T47D (cell line): Measurements from ENCODE around the gene NLN.

Experiments used
- DNase-seq, 2 experiments: peaks; one replicate each; pipeline versions ENCODE4 v3.0.0 to v3.0.0-alpha.2; 2011 to 2012; ENCODE audit warnings: low read depth in 1 of 2, low spot score in 1 of 2
- JUND ChIP-seq: IDR thresholded peaks from 2 replicates; pipeline ENCODE4 v1.6.1; 2012; ENCODE audit warnings: low read depth
- in situ Hi-C: cut with HindIII; loops from 2 replicates; pipeline ENCODE4 v1.10.0; 2016; ENCODE audit warnings: low sequenced_read_pairs, low pct_unique_long_range_greater_than_20kb

The NLN gene

DNA sequence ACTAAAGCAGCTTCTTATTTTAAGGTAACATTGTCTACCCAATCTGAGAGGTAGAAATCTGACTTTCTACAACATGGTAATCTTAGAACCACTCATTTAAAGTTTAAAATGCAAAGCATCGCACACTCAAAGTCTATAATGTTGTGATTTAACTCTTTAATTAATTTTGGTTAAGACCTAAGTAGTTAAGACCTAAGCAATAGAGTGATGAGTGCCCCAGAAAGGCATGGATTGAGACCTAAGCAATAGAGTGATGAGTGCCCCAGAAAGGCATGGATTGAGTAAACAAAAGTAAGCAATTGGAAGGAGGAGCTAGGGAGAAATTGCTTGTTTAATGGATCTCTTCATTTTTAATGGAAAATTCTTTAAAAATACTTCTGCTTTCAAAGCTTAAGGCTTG, 86.8 kb downstream of the NLN start:
- DNase-seq, result peak in 1 of 2 experiments; percentile 25
- in situ Hi-C loops, result no loop called here

DNA sequence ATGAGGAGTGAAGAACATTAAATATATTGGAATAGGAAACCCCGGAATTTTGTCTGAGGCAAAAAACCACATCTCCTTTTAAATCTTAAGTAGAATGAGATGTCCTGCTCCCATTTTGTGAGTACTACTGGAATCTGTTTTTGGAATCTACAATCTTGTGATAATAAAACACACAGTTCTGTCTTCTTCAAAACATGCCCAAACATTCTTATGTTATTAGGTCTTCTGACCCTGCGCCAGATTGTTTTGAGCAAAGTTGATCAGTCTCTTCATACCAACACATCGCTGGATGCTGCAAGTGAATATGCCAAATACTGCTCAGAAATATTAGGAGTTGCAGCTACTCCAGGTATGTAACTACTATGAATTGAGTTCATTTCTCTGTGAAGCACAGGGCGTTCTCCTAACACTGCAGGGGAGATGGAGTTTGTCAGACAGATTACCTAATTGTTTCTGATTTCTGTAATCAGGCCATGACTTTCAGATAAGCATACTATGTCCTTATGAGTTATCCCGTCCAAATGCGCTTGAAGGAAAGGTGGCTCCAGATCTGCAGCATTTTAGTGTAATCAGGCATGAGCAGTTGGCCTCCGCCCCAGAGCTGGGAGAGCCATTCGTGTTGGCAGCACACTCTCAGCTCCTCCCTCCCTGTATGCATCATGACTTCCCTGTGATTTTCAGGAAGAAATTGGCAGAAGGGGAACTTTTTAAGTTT, 88.0 kb downstream of the NLN start:
- no peak for DNase-seq
- no peak for TF ChIP-seq JUND
- in situ Hi-C loops, result no loop called here

More for the DNA sequence above, 86.8 kb downstream of the NLN start:
- no peak for TF ChIP-seq JUND

DNA sequence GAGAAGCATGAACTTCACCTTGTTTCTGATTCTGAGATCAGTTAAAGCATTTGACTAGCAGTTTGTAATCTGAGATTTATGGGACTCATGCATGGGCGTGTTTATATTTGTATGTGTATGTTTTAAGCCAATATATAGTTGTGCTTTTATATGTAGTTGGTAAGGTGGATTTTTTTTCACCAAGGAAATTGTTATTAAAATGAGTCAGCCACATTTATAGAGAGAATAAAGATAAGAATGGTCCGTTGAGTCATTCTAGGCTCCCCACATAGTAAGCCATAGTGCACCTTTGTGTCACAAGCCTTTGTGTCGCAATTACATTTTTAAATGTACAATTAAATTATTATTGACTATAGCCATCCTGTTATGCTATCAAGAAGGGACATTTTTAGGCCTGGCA, 89.0 kb downstream of the NLN start:
- in situ Hi-C loops, result no loop called here
- no peak for TF ChIP-seq JUND
- DNase-seq, result no peak

DNA sequence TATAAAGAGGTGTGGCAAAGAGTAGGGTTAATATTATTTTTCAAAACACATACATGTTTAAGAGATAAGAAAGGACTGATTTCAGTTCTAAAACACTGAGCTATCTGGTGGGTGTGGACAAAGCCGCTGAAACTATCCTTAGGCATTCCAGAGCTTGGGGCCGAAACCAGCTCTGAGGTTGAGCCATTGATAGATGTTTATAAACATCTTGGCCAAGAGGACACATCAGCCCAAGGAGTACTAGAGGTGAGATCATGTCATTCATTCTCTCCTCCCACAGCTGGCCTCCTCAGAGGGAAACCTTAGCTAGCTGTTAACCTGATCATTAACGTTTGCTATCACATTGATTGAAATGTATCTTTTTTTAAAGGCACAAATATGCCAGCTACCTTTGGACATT, 89.9 kb downstream of the NLN start:
- in situ Hi-C loops, result no loop called here
- no peak for DNase-seq
- no peak for TF ChIP-seq JUND

DNA sequence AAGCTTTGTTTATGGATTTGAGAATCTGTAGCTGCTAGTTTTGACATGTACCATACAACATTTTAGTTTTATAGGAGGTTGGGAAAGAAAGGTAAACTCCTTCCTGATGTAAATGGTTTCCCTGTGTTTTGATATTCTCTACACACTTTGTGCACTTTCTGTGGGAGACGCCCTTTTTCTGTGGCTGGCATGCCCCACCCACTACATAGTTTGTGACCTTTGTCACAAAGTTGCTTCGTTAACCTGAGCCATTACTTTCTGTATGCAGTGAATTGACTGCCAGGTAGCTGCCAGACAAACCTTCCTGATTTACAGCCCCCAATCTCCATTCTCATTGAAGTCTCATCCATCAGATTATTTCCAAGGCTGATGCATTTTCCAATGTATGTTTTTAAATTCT, 90.6 kb downstream of the NLN start:
- TF ChIP-seq JUND, result no peak
- DNase-seq, result no peak
- in situ Hi-C loops, result no loop called here

DNA sequence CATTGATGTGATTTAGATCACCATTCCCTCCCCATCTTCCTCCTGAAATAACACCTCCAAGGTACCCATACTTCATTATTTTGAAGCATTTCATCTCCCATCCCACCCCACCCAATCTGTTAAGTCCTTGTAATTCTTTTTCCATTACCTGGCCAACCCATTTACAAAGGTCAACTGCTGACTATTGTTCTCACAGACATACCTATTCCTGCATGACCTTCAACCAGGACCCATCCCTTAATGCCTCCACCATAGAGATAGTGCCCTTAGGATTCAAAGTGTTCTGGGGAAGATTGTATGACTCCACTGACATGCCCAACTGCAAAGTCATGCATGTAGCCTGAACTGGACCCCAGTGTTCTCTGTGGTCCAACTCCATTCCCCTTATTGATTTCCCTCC, 91.2 kb downstream of the NLN start:
- no peak for DNase-seq
- no peak for TF ChIP-seq JUND
- in situ Hi-C loops, result no loop called here

DNA sequence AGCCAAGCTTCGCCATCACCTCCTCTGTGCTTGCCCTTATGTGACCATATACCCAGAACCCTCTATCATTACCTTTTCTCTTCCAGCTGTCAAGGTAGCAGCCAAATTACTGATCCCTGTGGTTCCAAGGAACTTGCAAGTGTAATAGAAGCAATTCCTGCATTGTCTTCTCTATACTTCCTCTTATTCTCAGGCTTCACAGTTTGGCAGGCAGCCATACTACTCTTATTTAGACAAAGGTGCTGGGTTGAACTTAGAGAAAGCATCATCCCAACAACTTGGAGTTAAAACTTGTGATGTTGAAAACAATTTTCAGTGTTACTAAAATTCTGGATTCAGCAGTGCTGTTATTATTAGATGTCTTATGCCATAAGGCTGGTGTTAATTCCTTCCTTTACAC, 93.2 kb downstream of the NLN start:
- no peak for TF ChIP-seq JUND
- in situ Hi-C loops, result no loop called here
- DNase-seq, result no peak

DNA sequence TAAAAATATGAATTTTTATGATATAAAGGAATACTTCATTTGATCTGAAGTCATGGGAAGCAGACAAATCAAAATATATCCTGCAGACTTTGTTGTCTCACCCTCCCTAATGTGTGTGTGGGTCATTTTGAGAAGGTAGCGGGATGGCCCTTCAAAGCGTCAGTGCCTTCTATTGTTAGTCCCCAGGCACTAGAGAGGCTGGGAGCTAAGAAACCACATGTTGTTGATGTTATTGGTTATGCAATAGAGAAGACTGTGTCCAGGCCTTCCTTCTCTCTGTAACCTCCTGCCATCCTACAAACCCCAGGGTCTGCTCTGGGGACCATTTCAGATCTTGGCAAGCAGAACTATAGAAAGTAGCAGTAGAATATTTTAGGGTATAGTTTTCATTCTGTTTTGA, 94.7 kb downstream of the NLN start:
- in situ Hi-C loops, result no loop called here
- no peak for TF ChIP-seq JUND
- DNase-seq, result no peak

DNA sequence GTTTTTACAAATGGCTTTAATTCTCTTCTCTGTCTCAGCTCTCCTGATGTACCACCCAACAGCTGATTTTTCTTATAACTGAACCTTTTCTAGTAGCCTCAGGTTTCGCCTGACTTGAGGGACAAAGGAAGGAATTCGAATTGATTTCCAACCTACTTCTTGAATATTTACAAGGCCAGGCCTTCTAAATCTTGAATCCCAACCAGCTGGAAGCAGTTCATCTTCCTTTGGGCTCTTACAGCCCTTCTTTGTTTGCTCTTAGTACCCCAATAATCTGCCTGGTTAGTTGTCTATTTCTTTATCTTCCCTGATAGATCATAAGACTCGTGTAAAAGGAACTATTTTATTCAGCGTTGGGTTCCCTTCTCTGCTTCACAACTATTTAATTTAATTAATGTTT, 95.9 kb downstream of the NLN start:
- DNase-seq, result no peak
- no peak for TF ChIP-seq JUND
- in situ Hi-C loops, result no loop called here

DNA sequence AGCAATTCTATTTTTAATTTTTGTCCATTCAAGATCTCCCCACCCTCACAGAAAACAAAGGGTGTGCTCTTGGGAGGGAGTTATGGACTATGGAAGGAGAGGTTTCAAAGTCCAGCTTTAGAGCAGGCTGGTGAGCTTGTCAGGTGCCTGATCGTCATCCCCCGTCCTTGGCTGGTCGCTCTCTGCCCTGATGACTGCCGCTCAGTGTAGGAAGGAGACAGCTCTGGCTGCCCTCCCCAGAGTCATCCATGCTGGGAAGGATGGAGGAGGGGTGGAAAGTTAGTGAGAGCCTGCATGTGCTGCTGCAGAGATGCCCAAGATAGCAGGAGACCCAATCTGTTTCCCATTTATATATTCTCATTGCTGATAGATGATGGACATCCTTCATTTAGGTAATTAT, 96.6 kb downstream of the NLN start:
- no peak for TF ChIP-seq JUND
- DNase-seq, result no peak
- in situ Hi-C loops, result no loop called here

DNA sequence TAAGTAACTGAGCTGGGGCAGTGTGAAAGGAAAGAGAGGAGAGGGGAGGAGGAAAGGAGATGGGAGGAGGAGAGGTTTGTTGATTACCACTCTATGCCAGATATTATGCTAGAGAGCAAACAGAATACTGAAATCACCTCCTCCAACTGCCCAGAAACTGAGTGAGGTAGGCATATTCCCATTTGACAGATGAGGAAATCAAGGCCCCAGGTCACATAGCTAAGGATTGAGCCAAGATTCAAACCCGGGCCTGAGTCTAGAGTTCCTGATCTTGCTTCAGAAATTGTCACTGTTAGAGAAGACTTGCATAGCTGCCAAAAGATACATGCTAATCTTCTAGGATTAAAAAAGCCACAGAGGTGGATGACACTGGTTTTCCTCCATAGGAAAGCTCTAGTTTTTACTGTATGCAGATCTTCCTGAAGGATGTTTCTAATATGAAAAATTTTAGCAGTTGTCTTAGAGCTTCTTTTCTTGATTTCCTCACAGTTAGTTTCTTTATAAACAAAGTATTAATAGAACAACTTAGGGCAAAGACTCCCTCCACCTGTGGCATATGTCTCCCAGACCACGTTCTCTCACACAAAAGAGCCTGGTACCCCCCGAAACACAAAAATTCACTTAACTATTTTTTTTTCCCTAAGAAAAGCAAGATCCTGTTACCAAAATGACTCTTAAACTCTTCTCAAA, 97.4 kb downstream of the NLN start:
- in situ Hi-C loops, result no loop called here
- no peak for TF ChIP-seq JUND
- DNase-seq, result no peak

DNA sequence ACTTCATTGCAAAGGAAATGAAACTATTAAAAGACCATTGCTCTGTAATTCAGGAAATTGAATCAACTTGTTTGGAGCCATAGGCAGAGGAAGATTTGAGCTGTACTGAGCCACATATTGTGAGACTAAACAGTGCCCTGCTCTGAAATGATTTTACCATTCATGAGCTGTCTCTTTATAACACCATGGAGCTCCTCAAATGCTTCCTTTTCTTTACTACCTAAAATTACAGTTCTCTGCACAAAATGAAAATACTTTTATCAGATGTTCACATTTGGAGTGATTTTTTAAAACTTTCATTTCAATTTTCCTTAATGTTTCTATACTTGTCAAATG, 97.9 kb downstream of the NLN start:
- in situ Hi-C loops, result no loop called here
- no peak for DNase-seq
- no peak for TF ChIP-seq JUND

DNA sequence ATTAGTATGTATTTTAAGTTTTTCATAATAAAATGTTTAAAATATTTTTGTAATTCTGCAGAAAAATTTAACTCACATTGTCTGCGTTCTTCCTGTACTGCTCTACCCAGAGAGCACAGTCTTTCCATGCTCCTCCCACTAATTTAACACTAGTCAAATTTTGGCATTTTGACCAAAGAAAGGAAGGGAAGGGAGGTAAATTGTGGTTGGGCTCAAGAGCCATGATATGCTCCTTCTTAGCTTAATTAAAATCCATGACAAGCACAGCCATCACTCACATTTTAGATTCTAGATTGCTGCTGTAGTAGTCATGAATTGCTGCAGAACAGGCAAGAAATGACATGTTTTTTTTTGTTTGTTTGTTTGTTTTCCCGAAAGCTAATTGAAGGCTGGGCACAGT, 98.4 kb downstream of the NLN start:
- in situ Hi-C loops, result no loop called here
- TF ChIP-seq JUND, result no peak
- DNase-seq, result no peak

DNA sequence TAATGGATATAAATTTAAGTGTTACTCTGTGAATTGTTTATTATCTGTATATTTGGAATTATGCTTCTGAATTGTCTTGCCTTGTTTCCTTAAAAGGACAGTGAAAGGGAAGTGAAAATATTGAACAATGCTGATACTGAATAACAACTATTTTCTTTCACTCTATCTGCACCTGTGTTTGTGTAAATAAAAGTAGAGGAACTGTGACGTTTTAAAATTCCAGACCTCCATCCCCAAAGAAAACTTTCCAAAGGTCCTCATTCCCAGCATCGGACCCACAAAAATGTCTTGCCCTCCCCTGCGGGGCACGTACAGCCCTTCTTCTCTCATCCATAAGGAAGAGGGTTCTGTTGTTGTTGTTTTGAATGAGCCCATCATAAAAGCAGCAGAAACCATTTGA, 100.0 kb downstream of the NLN start:
- in situ Hi-C loops, result no loop called here
- TF ChIP-seq JUND, result no peak
- DNase-seq, result no peak
